RKO (cell line): ENCODE data around the gene IL19.

Experiments used
- DNase-seq: peaks from one replicate; pipeline ENCODE4 v3.0.0-alpha.2; 2016; ENCODE audit warnings: low spot score

The IL19 gene

GRCh38 chr1:206800411-206800810 lies 29.8 kb downstream of the IL19 start:
- no peak for DNase-seq

DNA sequence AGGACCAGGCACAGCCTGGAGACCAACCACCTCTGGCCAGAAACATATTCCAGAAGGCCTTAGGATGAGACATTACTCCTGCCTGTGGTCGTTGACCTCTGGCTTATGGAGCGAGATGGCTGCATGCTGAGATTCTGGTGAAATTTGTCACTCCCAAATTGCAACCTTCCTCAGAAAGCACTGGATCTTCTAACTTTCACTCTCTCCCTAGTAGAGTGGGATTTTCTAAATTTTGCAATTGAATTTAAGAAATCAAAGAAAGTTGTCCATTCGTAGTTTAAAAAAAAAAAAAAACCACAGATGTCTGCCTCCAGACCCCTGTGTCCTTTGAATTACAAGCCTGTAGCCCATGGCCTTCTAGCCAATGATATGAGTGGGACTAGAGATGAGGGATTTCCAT lies 30.3 kb downstream of the IL19 start:
- no peak for DNase-seq

- DNase-seq = no peak
These were observed 30.9 kb downstream of the IL19 start for GRCh38 chr1:206801467-206801866.

GRCh38 chr1:206802401-206802800 lies 31.8 kb downstream of the IL19 start:
- peak; percentile 9 for DNase-seq

DNA sequence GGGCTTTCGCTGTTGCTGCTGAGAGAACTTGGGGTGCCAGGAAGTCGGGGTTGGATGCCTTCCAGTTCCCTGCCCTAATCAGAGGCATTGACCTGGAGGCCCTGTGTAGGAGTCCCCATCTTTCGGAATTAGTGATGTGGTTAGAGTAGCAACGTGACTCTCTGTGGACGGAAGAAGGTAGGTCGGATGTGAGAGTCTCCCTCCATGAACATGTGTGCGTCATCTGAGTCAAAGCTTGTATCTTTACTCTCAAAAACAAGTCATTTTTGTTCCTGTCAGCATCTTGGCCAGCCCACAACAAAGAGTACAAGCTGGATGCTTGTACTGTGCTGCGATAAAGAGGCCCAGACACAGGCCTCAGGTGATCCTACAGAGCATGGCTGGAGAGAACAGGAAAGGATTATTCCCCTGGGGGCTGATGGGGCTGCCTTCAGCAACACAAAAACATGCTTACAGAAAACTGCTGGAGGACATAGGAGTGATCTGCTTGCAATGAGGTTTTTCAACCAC lies 32.7 kb downstream of the IL19 start:
- DNase-seq = no peak

GRCh38 chr1:206804156-206804737 lies 33.7 kb downstream of the IL19 start:
- DNase-seq = no peak

- no peak for DNase-seq
These were observed 34.8 kb downstream of the IL19 start for GRCh38 chr1:206805357-206805756.

DNA sequence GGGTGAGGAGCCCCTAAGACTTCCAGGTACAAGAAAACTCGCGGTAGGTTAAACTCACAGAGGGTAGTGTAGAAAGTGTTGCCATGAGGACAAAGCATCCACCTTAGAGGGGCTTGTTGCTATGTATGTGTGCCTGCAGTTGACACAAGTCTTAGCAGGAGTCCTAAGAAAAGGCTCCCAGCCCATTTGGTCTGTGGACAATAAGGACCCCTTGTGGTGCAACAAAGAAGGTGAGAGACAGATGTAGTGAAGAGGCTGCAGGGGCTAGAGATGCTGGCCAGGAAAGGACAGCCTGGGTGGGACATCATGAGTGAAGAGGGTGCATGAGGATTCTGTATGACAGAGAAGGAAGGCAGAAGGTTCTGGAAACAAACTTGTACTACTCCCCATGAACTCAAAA lies 38.0 kb downstream of the IL19 start:
- DNase-seq = no peak

- peak; percentile 18 for DNase-seq
These were observed 39.0 kb downstream of the IL19 start for GRCh38 chr1:206809504-206810084.

DNA sequence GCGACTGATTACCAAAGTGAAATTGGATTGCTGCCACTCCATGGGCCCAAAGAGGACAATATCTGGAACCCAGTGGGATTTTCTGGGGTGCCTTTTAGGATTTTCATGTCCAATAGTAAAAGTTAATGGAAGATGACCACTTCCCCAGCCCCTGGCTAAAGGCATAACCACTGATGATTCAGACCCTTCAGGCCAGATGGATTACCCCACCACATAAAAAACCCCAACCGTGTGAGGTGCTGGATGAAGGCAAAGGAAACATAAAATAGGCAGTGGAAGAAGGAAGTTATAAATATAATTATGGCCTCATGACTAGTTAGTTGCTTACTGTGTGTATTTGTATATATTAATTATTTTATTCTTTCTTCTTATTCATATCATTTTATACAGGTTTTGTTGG lies 41.9 kb downstream of the IL19 start:
- no peak for DNase-seq

DNA sequence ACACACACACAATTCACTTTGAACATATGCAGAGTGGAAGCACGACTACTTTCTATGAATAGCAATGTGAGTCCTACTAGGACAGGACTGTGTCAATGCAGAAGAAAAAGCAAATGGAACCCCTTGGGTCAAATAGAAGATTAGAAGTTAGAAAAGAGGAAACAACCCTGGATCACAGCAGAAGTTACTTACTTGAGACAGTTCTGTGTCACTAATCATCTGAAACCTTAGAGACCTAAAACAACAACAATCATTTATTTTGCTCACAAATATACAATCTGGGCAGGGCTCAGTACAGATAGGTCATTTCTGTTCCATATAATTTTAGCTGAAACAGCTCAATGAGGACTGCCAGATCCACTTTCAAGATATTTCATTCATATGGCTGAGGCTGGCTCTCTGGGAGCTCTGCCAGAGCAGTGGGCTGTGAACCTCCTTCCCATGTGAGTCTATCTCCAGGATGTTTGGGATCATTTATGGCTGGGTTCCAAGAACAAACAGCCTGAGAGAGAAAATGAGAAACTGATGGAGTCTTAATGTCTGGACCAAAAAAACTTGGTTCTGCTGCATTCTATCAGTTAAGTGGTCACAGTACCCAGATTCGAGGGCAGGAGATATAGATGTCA lies 44.3 kb downstream of the IL19 start:
- DNase-seq = no peak

- DNase-seq = no peak
These were observed 46.1 kb downstream of the IL19 start for GRCh38 chr1:206816390-206817287.

DNA sequence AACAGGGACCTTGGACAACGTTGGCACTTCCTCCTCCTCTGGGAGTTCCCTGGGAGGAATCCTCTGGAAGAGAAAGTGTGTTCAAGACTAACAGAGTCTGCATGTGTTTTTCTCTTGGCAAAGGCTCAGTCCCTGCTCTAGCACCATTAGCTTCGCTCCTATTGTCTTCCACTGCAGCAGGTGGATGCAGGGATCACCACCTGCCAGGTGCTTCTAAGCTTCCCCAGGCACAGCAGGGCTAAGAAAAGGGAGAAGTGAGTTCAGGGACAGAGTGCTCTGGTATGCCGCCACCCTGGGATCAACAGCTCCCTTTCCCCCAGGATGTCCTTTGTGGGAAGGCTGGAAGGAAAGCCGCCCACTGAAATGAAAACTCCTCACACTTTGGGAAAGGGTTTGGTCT lies 50.9 kb downstream of the IL19 start:
- no peak for DNase-seq

GRCh38 chr1:206823727-206824126 lies 53.2 kb downstream of the IL19 start:
- no peak for DNase-seq

- DNase-seq = no peak
These were observed 53.8 kb downstream of the IL19 start for GRCh38 chr1:206824331-206824730.

DNA sequence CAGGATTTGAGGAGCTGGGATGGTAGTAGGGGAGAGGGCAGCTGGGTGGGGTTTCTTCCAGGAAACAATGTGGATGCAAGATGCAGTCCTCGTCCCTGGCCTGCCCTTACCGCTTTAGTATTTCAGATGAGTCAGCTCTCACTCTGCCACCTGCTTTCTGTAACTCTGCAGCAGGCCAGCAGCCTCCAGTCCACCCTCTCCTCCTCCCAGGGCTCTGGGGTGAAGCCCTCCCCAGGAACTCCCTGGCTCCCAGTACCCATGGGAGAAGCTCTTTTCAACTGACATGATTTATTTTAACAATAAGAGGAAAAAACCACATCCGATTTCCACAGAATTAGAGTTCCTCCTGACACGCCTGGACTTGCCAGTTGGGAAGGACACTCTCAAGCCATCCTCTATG lies 55.8 kb downstream of the IL19 start:
- no peak for DNase-seq

GRCh38 chr1:206828061-206828460 lies 57.5 kb downstream of the IL19 start:
- DNase-seq = no peak

DNA sequence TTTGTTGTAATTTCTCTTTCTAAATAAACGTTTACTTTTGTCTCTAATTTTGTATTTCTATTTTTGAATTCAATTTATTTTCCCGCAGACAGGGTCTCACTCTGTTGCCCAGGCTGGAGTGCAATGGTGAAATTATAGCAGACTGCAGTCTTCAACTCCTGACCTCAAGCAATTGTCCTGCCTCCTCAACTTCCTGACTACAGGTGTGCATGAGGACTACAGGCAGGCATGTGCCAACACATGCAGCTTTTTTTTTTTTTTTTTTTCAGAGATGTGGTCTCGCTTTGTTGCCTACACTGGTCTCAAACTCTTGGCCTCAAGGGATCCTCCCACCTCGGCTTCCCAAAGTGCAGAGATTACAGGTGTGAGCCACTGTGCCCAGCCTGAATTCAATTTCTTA lies 58.2 kb downstream of the IL19 start:
- no peak for DNase-seq

GRCh38 chr1:206829282-206829681 lies 58.7 kb downstream of the IL19 start:
- DNase-seq = no peak

- no peak for DNase-seq
These were observed 59.3 kb downstream of the IL19 start for GRCh38 chr1:206829875-206830274.

DNA sequence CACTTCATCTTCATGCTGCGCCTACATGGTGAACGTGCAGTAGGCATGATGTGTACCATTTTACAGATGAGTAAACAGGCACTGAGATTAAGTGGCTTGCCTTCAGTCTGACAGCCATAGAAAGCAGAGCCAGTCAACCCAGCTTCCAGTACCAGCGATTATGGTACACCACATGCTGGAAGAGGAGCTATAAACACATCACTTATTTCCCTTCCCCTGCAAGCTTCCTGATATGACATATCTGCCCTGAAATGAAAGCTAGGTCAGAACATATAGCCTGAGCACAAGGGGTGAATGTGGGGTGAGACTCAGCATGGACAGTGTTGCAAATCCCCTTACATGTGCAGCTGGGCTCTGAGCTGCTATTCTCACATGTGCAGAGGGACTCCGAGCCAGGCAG lies 61.1 kb downstream of the IL19 start:
- DNase-seq = no peak

DNA sequence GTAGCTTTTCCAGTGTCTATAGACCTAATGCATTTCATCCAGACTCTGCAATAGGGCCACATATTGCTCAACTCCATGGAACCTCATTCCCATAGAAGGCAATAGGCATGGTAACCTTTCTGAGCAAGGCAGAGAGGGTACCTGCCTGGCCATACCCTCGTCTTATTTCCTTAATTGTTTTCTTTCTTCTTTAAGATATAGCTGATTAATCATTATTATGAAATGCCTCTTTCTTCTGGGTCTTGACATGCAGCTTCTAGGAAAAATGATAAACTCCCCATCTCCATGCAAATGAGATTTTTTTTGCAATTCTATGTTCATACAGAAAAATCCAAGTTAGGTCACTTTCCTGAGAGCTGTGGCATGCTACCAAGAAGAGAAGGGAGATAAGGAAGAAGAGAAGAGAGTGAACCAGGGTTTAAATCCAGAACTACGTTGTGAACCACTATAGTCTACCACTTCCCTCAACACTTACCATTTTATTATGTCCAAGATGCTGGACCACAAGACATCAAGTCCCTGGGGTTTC lies 61.8 kb downstream of the IL19 start:
- DNase-seq = no peak
